Measurements from ENCODE around the gene MAFG.
A peak's percentile ranks its signal among the peaks of the same experiment; 100 is the strongest.

Gene MAFG

DNA sequence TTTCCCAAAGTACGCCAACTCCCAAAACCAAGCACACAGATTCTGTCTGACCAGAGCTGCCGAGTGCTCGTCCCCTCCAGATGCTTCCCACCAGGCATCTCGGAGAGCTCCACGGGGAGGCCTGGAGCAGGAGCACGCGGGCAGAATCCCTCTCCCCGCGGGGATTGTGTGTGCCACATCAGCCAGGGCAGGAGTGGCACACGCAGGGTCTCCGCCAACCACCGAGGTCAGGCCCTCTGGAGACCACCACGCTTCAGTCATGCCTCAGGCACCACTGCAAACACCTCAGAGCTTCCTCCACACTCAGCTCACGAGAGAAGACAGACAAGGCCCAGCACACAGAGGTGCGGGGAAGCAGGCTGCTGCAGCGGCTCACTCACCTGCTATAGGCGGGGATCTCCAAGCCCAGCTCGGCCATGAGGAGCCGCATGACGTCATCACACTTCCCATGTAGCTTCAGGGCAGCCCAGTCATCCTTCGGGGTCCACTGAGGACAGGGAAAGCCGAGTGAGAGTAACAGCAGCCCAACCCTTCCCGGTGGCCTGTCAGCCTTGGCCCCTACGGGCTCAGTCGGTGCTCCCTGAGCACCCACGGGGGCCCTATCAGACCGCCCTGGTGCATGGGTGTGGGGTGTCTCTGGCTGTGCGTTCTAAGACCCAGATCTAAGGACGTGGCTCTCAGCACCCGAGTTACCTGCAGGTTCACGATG lies 14.0 kb downstream of the MAFG start:
- H3K4me3 ChIP-seq = no peak overlapping the region
- no peak overlapping the region for H3K27ac ChIP-seq

GRCh38 chr17:81912441-81913309 lies 14.9 kb downstream of the MAFG start:
- H3K27ac ChIP-seq = no peak overlapping the region

GRCh38 chr17:81911969-81912368 lies 15.6 kb downstream of the MAFG start:
- Histone ChIP-seq H3K27ac (no peak overlapping the region), H3K4me3 (peak overlapping the region in 1 of 7 experiments; percentile 10)

More at GRCh38 chr17:81912441-81913309, 14.9 kb downstream of the MAFG start:
- H3K4me3 ChIP-seq = no peak overlapping the region

GRCh38 chr17:81911277-81911961 lies 16.1 kb downstream of the MAFG start, which contains the start of gene PCYT2:
Gene PCYT2, minus strand, starts transcription at chr17:81911399. Its CDS starts 44 bp downstream, at chr17:81911355.
- peak within 1 kb of the TSS in 12 of 21 experiments; percentile 18 to 84 (median 57) for H3K27ac ChIP-seq

GRCh38 chr17:81910840-81911276 lies 16.7 kb downstream of the MAFG start:
- Histone ChIP-seq H3K4me3 (peak overlapping the region; percentile 55 to 79 (median 63)), H3K27ac (peak overlapping the region in 12 of 21 experiments; percentile 18 to 84 (median 57))

More at GRCh38 chr17:81911277-81911961, 16.1 kb downstream of the MAFG start, which contains the start of gene PCYT2:
- peak within 1 kb of the TSS; percentile 55 to 79 (median 63) for H3K4me3 ChIP-seq

GRCh38 chr17:81909966-81910839 lies 17.3 kb downstream of the MAFG start:
- peak overlapping the region; percentile 55 to 79 (median 63) for H3K4me3 ChIP-seq
- H3K27ac ChIP-seq = peak overlapping the region in 12 of 21 experiments; percentile 18 to 84 (median 57)

DNA sequence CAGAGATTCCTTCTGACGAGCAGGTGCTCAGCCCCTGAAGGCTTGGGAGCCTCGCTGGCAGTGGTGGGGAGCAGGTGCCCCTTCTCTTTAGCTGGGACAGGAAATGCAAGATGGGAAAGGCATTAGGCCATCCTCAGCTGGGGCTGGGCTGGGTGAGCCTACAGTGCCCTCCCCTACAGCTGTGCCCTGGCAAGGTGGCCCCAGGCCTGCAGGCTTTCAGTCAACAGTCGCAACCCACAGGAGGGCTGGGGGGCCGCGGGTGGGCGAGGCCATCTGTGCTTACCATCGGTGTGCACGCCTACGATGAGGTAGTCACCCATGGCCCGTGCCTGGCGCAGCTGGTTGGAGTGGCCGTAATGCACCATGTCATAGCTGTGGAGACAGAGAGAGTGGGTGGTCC lies 18.3 kb downstream of the MAFG start:
- Histone ChIP-seq H3K4me3 (no peak overlapping the region), H3K27ac (no peak overlapping the region)

DNA sequence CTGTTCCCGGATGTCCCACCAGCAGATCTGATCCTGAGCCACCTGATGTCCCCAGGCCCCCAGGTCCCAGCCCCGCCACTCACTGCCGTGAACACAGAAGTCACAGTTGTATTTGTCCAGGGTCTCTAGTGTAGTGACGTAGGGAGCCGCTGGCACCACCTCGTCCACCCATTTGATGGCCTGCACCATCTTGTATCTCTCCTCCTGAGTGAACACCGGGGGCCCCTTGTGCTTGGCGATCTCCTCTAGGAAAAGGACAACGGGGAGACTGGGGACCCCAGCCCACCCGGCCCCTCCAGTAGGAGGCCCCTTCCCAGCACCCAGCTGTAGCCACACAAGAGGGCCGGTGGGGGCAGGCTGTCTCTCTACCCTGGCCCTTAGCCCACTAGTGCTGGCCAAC lies 18.7 kb downstream of the MAFG start:
- Histone ChIP-seq H3K4me3 (no peak overlapping the region), H3K27ac (no peak overlapping the region)

GRCh38 chr17:81907219-81908145 lies 20.1 kb downstream of the MAFG start:
- no peak overlapping the region for H3K27ac ChIP-seq
- H3K4me3 ChIP-seq = no peak overlapping the region

DNA sequence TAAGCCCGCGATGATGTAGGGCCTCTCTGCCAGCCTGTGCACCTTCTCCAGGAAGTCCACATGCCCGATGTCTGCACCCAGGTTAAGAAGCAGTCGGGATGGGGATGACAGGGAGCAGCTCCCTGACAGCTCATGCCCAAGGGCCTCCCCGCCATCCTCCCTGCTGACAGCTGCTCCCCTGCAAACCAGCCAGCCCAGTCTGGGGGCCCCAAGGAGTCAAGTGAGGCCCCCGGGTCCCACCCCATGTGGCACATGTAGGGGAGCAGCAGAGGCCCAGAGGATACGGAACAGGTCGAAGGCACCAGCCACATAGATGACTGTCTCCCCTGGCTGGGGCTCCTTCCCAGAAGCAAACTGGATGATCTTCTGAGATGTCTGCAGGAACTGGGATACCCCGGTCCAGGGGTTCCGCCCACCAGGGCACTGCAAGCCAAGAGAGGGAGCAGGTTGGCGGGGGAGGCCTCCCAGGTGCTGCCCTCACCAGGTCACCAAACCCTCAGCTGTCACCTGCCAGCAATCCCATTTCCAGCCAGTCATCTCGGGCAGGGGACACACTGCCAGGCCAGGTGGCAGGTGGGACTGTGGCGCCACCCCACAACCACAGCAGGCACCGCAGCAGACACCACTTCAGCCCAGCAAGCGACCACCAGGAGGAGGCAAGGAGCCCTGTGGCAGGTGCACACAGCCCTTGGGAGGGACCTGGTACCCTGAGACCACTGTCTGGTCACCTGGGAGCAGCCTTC lies 20.9 kb downstream of the MAFG start:
- no peak overlapping the region for H3K27ac ChIP-seq
- no peak overlapping the region for H3K4me3 ChIP-seq

DNA sequence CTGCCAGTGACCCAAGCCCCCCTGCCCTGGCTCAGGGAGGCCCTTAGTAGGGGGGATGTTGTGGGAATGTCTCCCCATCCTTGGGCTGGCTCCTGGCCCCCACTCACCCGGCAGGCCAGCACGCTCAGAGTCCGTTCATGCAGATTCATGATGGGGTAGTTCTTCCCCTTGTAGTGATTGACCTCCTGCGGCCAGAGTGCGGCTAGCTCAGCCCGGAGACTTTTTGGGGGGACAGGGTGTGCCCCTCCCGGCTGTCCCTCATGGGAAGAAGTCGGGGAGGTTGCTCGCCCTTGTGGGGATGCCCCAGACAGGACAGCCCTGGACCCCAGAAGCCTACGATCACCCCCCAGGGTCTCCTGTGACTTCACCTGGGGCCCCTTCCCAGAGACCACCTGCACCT lies 21.5 kb downstream of the MAFG start:
- Histone ChIP-seq H3K27ac (no peak overlapping the region), H3K4me3 (no peak overlapping the region)

GRCh38 chr17:81905424-81905875 lies 22.1 kb downstream of the MAFG start:
- Histone ChIP-seq H3K4me3 (no peak overlapping the region), H3K27ac (no peak overlapping the region)

DNA sequence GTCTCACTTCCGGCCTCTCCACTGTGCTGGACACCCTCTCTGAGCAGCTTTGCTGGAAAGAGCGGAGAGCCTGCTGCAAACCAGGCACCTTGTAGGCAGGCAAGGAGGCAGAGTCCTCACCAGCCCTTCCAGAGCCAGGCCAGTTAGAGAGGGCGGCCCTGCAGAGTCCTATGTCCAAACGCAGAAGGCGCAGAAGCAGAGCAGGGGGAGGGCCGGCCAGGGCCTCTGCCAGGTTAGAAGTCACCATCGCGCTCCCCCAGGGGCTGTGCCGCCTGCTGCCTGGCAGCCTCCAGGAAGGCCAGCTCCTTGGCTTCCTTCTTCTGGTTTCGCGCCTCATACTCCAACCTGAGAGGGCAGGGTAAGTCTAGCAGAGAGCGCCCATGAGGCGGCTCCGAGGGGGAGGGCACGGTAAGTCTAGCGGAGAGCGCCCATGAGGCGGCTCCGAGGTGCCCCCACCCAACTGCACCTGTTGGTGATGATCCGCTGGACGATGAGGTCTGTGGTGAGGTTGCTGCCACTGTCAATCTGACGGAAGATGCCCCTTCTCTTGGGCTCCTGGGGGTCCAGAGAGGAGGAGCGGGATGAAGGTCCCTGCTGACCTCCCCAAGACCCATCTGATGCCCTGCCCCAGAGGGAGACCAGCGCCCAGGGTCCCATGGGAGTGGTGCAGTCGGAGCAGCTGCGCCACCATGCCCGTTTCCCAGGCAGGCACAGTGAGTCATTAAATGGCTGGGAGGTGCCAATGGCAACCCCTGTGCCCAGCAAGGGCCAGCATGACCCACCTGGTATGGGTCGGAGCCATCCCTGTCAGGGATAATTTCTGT lies 22.7 kb downstream of the MAFG start:
- Histone ChIP-seq H3K4me3 (no peak overlapping the region), H3K27ac (no peak overlapping the region)

DNA sequence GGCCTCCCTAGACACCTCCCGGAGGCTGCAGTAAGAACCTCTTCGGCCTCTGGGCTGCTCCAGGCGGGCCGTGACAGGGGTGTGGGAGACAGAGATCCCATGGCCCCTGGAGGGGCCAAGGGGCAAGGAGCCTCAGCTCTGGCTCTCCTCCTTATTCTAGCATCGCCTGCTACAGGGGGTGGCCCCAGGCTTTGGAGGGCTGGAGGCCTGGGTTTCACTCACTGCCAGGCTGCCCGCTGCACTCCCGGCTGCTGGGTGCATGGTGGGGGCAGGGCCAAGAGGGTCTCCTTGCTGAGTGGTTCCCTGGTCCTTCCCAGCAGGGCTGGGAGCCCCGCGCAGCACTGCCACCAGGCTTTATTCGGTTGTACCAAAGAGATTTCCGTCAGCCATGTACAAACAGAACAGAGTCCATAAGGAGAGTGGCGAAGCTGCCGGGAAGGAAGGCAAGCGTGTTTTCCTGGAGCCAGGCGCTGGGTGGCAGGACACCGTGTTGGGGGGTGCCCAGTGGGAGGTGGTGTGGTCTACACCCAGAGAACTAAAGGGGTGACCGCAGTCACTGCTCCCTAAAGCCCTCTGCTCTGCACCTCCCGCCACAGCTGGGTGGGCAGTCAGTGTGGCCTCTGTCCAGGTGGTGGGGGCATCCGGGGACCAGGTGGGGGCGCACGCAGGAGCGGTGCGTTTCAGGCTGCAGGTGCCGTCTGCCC lies 23.5 kb downstream of the MAFG start:
- Histone ChIP-seq H3K4me3 (no peak overlapping the region), H3K27ac (no peak overlapping the region)

GRCh38 chr17:81903415-81903831 lies 24.1 kb downstream of the MAFG start:
- no peak overlapping the region for H3K4me3 ChIP-seq
- no peak overlapping the region for H3K27ac ChIP-seq
